Astrocyte of the spinal cord (primary cell): ENCODE results near the gene KDM7A.
A peak's percentile ranks its signal among the peaks of the same experiment; 100 is the strongest.
"Not testable (repeated sequence)": the region's sequence is repeated elsewhere in the genome, so short reads cannot be mapped to it uniquely, and the experiment has no call there.

Experiments
- DNase-seq: peaks from one replicate; pipeline ENCODE4 v3.0.0; 2011; ENCODE audit warnings: low read depth, low spot score
- H3K4me3 ChIP-seq: 2 replicates; pipeline ENCODE4 v1.5.1; 2011; ENCODE audit warnings: low read depth, mild to moderate bottlenecking, low read length, moderate library complexity
- in situ Hi-C: cut with HindIII; loops from 2 replicates; pipeline ENCODE4 v1.10.0; 2017; ENCODE audit warnings: low sequenced_read_pairs
- TF ChIP-seq, protein P1 (sequence below): IDR thresholded peaks from 2 replicates; pipeline ENCODE4 v1.5.1; 2012; ENCODE audit warnings: low read depth, mild to moderate bottlenecking, low read length, inconsistent platforms

Gene KDM7A

DNA sequence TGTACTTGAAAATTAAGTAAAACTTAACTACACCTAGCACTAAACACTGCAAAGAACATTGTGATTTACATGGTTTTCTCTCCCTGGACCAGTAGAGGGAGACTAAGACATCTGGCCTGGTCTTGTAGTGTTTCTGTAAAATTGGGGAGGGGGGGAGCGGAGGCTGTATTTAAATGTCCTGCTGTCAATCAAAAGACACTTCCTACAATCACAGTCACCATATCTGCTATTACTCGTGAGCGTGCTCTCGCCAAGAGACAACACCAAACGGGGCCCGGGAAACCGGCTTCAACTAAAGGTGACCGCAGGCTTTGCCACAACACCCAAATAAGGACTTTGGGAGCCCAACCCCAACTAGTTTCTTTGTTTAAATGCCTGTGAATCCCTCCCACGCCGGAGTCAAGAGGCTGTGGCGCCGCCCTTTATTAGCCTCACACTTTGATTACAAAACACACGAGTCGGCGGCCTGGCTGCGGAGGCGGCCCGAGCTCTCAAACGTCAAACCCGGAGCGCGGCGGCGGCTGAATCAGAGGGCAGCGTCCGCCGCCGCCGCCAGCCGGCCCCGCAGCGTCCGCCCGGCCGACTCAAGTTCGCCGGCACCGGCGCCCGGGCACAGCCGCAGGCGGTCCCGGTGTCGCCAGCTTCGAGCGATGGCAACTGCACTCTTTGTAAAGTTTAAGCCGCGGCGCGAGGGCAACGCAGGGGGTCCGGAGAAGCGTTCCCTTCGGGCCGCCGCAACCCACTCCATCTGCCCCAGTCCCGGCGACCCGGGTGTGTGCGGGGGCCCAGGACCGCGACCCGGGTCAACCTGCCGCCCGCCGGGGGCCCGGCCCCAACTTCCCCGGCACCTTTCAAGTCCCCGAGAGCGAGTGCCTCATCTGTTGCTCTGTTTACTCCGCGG, 1.3 kb downstream of the KDM7A start:
- TF ChIP-seq, protein P1, sequence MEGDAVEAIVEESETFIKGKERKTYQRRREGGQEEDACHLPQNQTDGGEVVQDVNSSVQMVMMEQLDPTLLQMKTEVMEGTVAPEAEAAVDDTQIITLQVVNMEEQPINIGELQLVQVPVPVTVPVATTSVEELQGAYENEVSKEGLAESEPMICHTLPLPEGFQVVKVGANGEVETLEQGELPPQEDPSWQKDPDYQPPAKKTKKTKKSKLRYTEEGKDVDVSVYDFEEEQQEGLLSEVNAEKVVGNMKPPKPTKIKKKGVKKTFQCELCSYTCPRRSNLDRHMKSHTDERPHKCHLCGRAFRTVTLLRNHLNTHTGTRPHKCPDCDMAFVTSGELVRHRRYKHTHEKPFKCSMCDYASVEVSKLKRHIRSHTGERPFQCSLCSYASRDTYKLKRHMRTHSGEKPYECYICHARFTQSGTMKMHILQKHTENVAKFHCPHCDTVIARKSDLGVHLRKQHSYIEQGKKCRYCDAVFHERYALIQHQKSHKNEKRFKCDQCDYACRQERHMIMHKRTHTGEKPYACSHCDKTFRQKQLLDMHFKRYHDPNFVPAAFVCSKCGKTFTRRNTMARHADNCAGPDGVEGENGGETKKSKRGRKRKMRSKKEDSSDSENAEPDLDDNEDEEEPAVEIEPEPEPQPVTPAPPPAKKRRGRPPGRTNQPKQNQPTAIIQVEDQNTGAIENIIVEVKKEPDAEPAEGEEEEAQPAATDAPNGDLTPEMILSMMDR: peak; percentile 86
- DNase-seq: peak; percentile 95
- peak overlapping the region; percentile 46 for H3K4me3 ChIP-seq
- in situ Hi-C loops: no loop called here

GRCh38 chr7:140174217-140174616, 2.6 kb downstream of the KDM7A start:
- no peak overlapping the region for H3K4me3 ChIP-seq
- in situ Hi-C loops: no loop called here
- TF ChIP-seq, protein P1: no peak
- no peak for DNase-seq

GRCh38 chr7:140170375-140170774, 6.4 kb downstream of the KDM7A start:
- H3K4me3 ChIP-seq: no peak overlapping the region
- TF ChIP-seq, protein P1: no peak
- no peak for DNase-seq
- in situ Hi-C loops: no loop called here

- no peak overlapping the region for H3K4me3 ChIP-seq
- in situ Hi-C loops: no loop called here
- TF ChIP-seq, protein P1: no peak
- no peak for DNase-seq
Observed at GRCh38 chr7:140168816-140169215, 8.0 kb downstream of the KDM7A start.

- DNase-seq: peak; percentile 74
- no peak overlapping the region for H3K4me3 ChIP-seq
- in situ Hi-C loops: no loop called here
- TF ChIP-seq, protein P1: no peak
Observed at GRCh38 chr7:140165422-140165821, 11.4 kb downstream of the KDM7A start.

- H3K4me3 ChIP-seq, DNase-seq, in situ Hi-C loops: not testable (repeated sequence)
Observed at GRCh38 chr7:140162081-140162480, 14.7 kb downstream of the KDM7A start.

DNA sequence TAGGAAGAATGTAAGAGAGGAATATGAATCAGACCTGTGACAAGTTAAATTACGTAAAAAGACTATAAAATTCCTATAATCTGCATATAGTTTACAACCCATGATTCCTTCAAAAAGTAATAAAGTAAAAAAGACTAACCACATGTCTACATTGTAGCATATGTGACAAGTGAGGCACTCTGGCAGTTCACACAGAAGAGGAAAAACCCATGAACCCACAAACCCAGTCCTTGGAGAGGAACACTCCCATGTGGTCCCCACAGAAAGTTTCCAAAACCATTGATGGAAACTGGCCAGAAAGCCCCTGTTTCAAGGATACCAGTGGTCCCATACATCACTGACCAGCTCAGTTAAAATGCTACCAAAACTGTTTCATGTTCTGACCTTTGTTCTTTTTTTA, 15.7 kb downstream of the KDM7A start:
- DNase-seq: no peak
- H3K4me3 ChIP-seq: no peak overlapping the region
- TF ChIP-seq, protein P1: no peak
- in situ Hi-C loops: no loop called here
